OCI-M2 (cell line): ENCODE results near the gene TSSK6.

Experiments used
- DNase-seq: peaks from one replicate; lab custom pipeline; 2025; ENCODE audit not compliant: unreplicated experiment; lab: John Stamatoyannopoulos, UW

The TSSK6 gene

DNA sequence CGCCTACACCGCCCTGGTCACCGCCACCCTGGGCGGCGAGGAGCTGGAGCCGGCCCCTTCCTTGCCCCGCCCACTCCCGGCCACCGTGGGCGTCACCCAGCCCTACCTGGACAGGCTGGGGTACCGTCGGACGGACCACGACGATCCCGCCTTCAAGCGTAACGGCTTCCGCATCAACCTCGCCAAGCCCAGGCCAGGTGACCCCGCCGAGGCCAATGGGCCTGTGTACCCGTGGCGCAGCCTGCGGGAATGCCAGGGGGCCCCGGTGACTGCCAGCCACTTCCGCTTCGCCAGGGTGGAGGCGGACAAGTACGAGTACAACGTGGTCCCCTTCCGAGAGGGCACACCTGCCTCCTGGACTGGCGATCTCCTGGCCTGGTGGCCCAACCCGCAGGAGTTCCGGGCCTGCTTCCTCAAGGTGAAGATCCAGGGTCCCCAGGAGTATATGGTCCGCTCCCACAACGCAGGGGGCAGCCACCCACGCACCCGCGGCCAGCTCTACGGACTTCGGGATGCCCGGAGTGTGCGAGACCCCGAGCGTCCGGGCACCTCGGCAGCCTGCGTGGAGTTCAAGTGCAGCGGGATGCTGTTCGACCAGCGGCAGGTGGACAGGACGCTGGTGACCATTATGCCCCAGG is 29.7 kb upstream of the TSSK6 start:
- no peak for DNase-seq

DNA sequence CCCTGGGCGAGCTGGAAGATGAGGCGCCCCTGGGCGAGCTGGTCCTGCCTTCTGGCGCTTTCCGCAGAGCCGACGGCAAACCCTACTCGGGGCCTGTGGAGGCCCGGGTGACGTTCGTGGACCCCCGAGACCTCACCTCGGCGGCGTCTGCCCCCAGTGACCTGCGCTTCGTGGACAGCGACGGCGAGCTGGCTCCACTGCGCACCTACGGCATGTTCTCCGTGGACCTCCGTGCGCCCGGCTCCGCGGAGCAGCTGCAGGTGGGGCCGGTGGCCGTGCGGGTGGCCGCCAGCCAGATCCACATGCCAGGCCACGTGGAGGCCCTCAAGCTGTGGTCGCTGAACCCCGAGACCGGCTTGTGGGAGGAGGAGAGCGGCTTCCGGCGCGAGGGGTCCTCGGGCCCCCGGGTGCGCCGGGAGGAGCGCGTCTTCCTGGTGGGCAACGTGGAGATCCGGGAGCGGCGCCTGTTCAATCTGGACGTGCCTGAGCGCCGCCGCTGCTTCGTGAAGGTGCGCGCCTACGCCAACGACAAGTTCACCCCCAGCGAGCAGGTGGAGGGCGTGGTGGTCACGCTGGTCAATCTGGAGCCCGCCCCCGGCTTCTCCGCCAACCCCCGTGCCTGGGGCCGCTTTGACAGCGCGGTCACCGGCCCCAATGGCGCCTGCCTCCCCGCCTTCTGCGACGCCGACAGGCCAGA is 29.1 kb upstream of the TSSK6 start:
- DNase-seq: no peak

DNA sequence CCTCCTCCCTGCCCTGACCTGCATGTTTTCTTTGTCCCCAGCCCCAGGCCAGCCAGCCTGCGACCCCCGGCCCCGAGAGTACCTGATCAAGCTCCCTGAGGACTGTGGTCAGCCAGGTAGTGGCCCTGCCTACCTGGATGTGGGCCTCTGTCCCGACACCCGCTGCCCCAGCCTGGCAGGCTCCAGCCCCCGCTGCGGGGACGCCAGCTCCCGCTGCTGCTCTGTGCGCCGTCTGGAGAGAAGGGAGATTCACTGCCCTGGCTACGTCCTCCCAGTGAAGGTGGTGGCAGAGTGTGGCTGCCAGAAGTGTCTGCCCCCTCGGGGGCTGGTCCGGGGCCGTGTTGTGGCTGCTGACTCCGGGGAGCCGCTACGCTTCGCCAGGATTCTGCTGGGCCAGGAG is 28.3 kb upstream of the TSSK6 start:
- DNase-seq: no peak

DNA sequence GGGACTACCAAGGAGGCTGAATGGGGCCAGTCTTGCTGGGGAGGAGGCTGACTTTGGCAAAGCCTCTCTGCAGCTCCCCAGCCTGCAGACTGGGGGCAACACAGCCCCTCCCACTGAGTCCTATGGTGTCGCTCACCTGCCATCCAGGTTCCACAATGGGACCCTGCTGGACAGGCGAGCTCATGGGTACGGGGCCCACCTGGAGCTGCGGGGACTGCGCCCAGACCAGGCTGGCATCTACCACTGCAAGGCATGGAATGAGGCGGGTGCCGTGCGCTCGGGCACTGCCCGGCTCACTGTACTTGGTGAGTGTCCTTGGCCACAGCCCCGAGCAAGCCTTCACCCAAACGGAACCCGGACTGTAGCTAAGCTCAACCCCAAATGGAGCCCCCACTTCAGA is 27.8 kb upstream of the TSSK6 start:
- no peak for DNase-seq

DNA sequence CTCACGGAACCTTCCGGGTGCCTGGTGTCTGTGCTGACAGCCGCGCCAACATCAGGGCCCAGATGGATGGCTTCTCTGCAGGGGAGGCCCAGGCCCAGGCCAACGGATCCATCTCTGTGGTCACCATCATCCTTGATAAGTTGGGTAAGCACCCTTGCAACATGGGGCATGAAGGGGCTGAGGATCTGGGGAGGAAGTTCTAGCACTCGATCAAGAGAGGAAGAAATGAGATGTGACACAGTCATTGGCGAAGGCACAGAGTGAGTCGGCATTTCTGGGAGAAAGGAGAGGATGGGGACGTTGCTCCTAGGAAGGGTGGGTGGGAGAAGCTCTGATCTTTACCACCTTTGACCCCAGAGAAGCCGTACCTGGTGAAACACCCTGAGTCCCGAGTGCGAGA is 27.2 kb upstream of the TSSK6 start:
- DNase-seq: no peak

DNA sequence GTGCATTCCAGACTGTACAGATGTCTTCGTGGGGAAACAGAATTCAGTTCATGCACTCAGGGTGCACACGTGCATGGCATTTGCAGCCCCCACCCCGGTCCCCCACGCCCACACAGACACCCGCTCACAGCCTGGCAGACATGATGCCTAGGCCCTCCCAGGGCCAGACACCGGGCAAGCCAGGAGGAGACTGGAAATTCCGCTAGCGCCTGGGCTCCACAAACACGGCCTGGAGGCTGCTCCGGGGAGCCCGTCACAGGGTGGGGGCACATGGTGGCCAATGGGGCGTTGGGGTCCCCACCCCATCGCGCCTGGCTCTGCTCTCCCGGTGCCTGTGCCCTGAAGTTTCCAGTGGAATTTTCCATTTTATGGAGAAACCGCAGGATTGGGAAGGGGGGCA is 26.3 kb upstream of the TSSK6 start:
- DNase-seq: no peak

- no peak for DNase-seq
Measured at GRCh38 chr19:19540715-19541515, 25.6 kb upstream of the TSSK6 start.

- no peak for DNase-seq
Measured at GRCh38 chr19:19540064-19540714, 24.8 kb upstream of the TSSK6 start.

GRCh38 chr19:19539698-19540063 is 24.3 kb upstream of the TSSK6 start:
- DNase-seq: no peak

- DNase-seq: no peak
Measured at GRCh38 chr19:19538785-19539166, 23.4 kb upstream of the TSSK6 start.

DNA sequence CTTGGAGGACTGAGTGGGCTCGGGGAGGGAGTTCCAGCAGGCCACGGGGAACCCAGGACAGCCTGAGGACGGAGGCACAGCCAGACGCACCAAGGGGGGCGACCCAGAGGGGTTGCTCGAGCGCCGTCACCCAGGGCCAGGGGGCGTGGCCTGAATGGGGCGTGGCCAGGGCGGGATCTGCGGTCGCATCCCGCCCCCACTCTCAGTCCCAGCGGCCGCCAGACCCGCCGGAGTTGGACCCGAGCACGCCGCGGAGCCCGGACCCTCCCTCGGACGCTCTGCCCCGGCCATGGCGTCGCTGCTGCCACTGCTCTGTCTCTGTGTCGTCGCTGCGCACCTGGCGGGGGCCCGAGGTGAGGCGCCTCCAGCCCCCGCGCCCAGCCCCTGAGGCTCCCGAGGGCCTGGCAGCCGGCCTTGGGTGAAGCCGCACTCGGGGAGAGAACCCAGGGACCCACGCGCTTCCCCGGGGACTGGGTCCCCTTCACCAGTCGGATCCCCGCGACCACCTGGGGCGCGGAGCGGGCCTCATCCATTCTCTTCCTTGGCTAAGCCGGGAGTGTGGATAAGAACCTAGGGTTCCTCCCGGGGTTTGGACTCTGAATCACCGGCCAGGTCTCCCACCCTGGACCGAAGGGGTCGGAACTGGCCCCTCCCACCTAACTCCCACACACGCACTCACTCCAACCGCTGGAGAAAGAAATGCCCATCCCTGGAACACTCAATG is 22.9 kb upstream of the TSSK6 start, which contains the start of gene CILP2:
TSS of gene CILP2 (plus strand) at position 205 of the 724 bp plus-strand sequence. CDS start at position 290, 85 bp downstream.
- no peak for DNase-seq

DNA sequence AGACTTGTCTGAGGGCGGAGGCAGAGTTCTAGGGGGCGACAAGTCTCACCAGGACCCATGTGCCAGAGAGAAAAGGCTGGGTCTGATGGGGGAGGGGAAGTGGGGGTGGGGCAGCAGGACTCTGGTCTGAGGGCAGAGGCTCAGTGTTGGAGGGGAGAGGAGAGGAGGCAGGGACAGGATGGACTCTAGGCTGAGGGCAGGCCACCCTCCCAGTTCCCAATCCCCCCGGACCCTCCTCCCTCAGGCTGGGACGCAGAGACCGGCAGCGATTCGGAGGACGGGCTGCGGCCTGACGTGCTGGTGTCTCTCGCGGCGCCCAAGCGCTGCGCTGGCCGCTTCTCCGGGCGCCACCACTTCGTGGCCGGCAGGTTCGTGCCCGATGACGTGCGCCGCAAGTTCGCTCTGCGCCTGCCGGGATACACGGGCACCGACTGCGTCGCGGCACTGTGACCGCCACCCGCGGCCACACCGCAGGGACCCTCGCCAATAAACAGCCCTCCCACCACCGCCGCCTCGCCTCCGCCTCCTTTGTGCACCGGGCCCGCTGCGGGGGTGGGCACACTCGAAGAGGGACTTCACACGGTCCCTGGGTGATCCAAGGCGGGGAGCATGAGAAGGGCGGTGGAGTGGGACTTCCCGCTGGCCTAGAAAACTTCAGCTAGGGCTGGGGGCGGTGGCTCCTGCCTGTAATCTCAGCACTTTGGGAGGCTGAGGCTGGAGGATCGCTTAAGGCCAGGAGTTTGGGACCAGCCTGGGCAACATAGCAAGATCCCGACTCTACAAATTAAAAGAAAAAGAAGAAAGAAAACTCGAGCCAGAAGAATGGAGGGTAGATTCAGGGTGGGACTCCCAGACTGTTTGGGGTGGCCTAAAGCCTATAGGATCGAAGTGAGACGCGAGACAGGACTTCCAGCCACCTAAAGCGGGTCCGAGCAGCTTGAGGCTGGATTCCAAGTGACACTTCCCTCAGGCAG is 22.0 kb upstream of the TSSK6 start:
- no peak for DNase-seq

DNA sequence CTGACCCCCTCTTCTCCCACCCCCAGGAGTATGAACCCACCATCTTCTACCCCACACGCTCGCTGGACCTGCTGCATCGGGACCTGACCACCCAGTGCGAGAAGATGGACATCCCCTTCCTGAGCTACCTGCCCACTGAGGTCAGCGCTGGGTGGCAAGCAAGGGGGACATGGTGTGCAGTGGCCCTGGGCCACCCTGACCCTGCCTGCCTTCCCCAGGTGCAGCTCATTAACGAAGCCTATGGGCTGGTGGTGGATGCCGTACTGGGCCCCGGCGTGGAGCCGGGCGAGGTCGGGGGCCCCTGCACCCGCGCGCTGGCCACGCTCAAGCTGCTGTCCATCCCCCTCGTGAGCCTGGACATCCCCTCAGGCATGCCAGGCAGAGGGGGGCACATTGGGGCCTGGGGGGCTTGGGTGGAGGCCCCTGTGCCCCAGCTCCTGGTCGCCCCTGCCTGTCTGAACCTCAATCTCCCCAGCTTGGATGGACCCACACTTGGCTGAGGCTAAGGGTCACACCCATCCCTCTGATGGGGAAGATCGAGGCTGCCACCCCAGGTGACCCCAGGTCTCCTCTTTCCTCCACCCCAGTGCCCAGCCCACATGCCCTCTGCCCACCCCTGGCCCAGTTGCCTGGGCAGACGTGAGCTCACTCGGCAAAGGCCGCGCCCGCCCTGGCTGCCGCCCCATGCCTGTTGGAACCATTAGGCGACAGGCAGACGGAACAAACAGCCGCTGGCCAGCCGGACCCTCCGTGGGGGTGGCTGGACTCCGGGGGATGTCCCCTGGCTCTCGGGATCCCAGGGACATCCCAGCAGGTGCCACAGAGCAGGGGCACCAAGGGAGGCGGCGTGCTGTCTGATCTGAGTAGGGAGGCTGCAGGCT is 20.2 kb upstream of the TSSK6 start:
- no peak for DNase-seq

DNA sequence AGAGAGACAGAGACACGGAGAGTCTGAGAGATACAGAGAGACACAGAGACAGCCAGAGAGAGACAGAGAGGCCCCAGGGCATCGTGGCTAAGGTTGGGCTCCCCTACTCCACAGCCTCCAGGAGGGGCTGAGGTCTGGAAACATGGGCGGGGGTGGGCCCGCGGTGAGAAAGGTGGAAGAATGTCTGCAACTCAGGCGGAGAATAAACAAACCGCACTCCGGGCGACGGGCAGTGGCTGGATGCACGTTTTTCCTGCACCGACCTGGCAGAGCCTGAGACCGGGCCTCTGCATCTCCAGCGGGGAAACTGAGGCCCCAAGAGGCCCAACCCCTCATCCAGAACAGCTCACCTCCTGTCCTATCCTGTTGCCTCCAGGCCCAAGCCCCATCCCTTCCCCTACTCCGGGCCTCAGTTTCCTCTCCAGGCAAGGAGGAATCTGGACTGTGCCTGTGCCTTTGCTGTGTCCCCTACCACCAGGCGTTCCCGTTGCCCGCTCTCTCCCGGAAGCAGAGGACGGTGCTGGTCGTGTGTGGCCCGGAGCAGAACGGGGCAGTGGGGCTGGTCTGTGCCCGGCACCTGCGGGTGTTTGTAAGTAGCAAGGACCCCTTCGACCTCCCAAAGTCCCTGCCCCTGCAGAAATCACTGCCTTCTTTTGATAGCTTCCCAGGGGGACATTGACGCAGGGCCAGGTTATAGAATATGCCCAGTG is 19.4 kb upstream of the TSSK6 start:
- DNase-seq: no peak

DNA sequence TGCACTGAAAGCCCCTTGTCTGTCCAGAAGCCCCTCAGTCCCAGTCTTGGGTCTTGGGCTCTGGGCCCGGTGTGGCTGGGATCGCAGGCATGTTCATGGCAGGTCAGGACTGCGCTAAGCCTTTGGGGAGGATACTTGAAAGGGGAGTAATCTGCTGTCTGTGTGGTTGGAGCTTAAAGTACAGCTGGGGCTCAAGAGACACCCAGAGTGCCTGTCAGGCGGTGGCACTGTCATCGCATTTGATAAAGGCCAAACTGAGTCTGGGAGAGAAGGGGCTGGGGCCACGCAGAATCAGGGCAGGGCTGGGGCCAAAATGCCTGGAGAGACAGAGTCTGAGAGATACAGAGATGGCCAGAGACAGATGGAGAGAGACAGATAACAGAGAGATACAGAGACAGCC is 18.5 kb upstream of the TSSK6 start:
- no peak for DNase-seq

GRCh38 chr19:19532806-19533701 is 17.7 kb upstream of the TSSK6 start:
- no peak for DNase-seq
